ENCODE measurements around the gene RBM12.

Gene RBM12

GRCh38 chr20:35653430-35653734 is 11.3 kb downstream of the RBM12 start:
- DNase-seq, result no peak

- DNase-seq, result no peak
Observed at GRCh38 chr20:35652641-35653429, 11.9 kb downstream of the RBM12 start.

DNA sequence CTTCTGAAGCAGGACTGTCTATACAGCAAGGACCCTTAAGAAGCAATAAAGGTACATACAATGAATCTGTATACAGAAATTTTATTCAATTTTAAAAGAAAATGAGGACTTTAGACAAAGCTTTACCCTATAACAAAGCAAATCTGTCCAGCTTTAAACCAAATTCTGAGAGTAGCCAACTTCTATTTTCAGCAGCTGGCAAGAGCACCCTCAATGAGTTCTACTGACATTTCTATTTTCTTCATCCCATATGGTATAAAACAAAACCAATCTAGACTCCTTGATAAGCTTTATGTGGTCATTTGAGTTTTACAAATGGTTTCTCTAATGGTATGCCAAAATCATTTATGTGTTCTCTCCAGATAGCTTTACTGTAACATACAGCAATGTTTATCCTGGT is 12.7 kb downstream of the RBM12 start:
- no peak for DNase-seq

GRCh38 chr20:35650632-35651031 is 14.1 kb downstream of the RBM12 start:
- DNase-seq, result no peak

GRCh38 chr20:35648836-35649235 is 15.9 kb downstream of the RBM12 start:
- DNase-seq, result no peak

DNA sequence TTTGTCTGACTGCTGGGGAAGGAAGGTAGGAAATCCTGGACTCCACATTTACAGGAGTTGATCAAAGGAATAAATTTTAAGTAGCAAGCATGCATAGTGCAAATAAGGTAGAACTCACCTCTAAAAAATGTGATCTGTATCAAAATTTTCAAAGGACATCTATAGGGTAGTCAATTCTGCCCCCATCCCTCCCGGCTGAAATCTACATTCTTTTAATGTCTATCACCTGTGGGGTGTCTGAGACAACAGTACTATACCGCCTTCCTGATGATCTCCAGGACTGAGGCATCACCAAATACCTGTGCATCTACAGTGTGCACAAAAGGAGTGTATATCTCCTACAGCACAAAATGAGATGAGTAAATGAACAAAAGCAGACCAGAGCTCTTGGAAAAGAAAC is 19.9 kb downstream of the RBM12 start:
- no peak for DNase-seq

GRCh38 chr20:35643045-35643444 is 21.7 kb downstream of the RBM12 start:
- no peak for DNase-seq

DNA sequence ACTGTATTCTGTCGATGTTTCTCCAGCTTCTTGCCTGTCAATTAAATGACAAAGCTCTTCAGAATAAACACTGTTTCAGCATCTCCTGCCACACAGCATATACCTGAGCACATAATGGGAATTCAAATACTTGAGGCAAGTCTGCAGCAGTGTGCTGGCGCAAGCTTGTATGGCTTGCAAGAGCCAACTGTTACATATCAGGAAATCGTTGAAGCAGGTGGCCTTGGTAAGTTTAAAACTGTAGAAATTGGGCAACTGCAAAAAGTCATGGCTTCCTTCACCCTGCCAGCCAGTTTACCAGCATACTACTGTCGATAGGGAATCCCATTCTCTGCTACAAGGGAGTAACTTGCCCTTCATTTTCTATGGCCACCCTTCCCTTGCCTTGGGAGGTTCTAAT is 23.0 kb downstream of the RBM12 start:
- no peak for DNase-seq

GRCh38 chr20:35640724-35641123 is 24.0 kb downstream of the RBM12 start:
- DNase-seq, result no peak

- DNase-seq, result no peak
Observed at GRCh38 chr20:35638751-35639150, 25.9 kb downstream of the RBM12 start.

DNA sequence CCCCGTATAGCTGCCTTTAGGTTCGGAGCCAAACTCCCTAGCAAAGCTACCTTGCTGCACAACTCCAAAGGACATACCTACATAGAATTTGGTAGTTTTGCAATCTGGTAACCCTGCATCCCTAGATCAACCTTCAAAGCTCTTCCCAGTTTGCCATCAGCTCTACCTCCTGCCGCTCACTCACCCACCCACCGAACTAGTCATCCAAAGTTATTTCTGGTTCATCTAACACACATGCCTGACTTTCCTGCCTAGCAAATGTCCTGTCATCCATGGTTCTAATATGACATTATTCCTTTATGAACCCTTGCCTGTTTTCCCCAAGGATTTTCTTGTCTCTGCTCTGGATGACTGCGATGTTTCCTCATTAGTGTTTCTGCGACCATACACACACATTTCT is 27.4 kb downstream of the RBM12 start:
- DNase-seq, result no peak

DNA sequence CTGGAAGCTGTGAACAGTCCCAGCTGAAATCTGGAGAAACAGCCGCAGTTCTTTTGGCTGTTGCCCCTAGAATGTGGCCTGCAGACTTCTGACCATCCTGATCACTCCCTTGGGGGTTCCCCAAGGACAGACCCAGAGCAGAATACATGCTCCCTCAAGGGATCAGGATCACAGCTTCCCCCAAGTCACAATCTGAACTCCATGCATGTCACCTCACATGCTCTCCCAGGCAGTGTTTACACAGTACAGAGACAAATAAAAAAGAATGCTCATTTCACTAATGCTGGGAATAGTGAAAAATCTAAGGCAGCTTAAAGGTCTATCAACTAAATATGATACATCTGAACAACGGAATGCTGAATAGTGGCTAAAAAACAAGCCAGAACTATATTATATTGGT is 28.6 kb downstream of the RBM12 start:
- DNase-seq, result no peak

GRCh38 chr20:35635652-35636051 is 29.0 kb downstream of the RBM12 start:
- no peak for DNase-seq

DNA sequence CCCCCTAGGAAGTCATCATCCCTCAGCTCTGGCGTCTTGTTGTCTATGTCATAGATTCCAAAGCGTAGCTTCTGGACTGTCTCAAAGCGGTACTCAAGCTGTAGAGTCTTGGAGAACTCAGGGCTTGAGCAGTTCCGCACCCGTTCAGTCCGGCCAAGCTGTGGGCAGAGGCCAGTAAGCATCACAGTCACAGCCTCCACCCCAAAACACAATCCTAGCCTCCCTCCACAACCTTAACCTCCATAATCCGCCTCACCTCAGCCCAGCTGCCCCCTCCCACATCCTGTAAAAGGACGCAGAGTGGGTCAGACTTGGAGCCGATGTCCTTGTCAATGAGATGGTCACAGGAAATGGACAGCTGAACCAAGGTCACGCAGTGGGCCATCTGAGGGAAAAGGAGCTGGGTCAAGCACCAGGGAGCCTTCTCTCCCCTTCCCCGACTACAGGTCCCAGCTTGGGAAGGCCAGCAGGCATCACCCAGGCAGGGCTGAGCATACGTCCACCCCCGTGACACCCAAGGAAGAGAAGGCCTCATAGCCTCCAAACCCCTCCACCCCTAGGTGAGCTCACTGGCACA is 32.1 kb downstream of the RBM12 start:
- DNase-seq, result no peak

- DNase-seq, result no peak
Observed at GRCh38 chr20:35630636-35631035, 34.1 kb downstream of the RBM12 start.

- DNase-seq, result no peak
Observed at GRCh38 chr20:35629427-35630145, 35.1 kb downstream of the RBM12 start.

- DNase-seq, result no peak
Observed at GRCh38 chr20:35627121-35627520, 37.6 kb downstream of the RBM12 start.

- no peak for DNase-seq
Observed at GRCh38 chr20:35626386-35627001, 38.2 kb downstream of the RBM12 start.

DNA sequence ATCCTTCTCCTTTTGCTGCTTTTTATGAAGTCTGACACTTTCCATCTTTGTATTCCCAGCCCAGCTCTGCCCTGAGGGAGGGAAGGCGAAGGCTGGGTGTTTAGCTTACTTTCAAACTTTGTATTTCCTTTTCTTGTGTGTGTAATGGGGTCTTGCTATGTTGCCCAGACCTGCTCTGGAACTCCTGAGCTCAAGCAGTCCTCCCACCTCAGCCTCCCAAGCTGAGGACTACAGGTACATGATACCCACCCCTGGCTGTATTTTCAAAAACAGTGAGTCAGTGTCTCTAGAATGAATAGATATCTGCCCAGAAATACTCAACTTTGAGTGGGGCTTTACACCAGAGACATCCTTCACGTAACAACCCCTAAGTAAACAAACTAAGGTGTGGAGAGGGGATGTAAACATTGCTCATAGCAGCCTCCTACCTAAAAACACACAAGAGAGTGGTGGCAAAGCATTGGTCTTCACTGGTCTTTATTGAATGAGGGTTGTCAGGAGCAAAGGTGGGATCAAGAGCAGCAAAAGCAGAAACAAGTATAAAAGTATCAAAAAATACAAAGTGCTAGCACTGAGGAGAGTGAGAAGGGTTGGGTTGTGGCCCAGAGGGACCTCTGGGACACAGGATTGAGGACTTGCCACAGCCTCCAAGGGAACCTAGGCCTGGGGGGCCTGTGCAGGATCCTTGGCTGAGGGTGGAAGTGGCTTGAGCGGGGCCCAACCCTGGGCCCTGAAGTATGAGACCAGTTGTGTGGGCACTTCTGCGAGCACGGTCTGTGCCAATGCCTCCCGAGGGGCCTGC is 38.9 kb downstream of the RBM12 start:
- DNase-seq, result no peak

- DNase-seq, result no peak
Observed at GRCh38 chr20:35621560-35621946, 43.1 kb downstream of the RBM12 start.

DNA sequence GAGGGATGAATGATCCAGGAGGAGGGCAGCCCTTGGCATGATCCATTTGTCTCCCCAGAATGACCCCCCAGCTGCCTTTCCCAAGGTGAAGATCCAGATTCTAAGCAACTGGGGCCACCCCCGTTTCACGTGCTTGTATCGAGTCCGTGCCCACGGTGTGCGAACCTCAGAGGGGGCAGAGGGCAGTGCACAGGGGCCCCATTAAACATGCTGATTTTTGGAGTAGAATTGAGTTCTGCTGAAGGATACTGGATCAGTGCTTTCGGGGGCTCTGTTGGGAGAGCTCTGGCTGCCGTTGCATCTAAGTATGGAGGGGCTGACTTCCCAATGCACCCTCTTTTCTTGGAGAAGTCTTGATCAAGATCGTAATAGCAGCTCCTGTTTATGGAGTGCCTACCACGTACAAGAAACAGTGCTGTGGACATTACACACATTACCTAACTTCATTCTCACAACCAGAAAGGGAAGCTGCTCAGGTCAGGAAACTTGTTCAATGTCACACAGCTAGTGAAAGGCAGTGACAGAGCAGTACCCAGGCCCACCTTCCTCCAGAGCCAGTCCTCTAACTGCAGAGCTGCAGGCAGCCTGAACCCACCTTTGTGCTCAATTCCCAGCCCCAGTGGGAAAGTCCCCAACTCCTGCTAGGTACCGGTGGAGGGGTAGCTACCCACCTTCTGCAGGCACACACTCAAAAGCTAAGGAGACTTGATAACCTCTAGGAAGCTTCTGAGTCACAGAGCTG is 43.7 kb downstream of the RBM12 start:
- no peak for DNase-seq

Measured in NCI-H526 treated with DMSO at 0.1 percent for 48 hours (cell line).